Fibroblast of skin of abdomen (primary cell): ENCODE data around the gene MCM8.

Experiments used
- DNase-seq: peaks from one replicate; pipeline ENCODE4 v3.0.0-alpha.2; 2013

MCM8 gene

DNA sequence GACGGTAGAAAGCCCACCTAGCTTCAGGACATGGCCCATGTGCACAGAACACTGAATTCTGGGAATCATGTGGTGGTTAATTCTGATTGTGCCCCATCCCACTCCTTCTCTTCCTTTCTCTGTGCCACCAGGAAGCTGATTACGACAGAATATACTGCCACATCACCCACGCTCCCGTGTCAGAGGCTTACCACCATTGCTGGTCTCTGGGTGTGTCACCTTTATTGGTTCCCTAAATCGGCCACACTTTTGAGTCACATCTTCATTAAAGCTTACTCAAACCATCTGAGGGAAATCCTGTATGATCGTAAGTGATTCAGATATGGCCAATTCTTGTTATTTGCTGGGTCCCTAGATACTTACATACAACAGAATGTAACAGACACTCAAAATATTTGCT lies 3.2 kb upstream of the MCM8 start:
- no peak for DNase-seq

GRCh38 chr20:5949943-5950270 lies 545 bp upstream of the MCM8 start:
- DNase-seq = no peak

DNA sequence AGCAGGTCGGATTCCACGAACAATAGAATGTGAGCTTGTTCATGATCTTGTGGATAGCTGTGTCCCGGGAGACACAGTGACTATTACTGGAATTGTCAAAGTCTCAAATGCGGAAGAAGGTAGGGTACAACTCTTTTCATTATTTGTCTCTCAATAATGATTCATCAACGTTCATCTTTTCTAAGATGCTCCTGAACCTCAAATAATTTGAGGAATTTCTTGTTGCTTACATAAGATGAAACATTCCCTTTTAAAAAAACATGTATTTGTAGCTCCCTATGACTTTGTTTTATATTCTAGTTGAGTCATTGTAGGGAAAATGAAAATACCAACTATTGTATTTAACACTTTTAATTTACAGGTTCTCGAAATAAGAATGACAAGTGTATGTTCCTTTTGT lies 17.0 kb downstream of the MCM8 start:
- no peak for DNase-seq

DNA sequence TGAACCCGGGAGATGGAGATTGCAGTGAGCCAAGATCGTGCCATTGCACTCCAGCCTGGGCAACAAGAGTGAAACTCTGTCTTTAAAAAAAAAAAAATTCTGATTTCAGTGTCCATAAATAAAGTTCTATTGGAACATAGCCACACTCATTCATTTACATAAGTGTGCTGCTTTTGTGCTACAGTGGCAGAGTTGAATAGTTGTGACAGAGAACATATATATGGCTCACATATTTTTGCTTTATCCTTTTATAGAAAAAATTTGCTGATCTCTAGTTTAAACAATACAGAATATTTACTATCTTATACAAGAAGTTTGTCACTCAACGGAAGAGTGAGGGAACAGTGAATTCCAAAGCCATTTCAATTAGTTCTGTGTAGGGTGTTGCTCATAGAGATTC lies 18.0 kb downstream of the MCM8 start:
- DNase-seq = no peak

DNA sequence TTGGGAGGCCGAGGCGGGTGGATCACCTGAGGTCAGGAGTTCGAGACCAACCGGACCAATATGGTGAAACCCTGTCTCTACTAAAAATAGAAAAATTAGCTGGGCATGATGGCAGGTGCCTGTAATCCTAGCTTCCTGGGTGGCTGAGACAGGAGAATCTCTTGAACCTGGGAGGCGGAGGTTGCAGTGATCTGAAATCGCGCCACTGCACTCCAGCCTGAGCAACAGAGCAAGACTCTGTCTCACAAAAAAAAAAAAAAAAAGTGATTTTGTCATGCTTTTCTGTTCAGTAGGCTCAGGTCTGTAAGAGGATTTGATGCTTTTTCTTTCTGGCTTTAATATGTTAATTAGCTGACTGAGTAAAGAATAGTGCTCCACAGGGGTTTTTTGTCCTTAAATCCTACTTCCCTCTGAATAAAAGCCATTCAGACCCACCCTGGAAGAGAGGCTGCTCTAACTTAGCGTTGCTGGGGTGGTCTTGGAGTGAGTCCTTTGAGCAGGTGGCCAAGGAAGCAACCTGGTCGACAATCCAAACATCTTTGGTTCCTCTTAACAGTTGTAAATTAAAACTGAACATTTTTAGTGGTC lies 19.0 kb downstream of the MCM8 start:
- no peak for DNase-seq

- no peak for DNase-seq
Measured at GRCh38 chr20:5969940-5970339, 19.5 kb downstream of the MCM8 start.

DNA sequence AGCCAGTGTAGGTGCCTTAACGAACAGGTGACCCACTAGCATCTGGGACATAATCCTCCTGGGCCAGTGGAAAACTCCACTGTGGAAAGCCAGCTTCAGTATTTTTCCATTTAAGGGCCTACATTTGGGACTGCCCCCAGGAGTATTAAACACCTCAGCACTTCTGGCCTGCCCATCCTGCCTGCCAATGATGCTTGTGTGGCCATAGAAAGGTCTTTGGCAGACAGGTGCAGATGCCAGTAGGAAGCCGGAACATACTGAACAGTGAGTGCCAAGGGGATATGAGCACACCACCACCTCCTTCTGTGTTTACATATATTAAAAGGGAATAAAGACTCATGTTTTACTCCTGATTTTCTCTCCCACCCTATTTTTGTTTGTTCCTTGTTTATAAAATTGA lies 19.9 kb downstream of the MCM8 start:
- DNase-seq = no peak

GRCh38 chr20:5971203-5971602 lies 20.8 kb downstream of the MCM8 start:
- DNase-seq = no peak

GRCh38 chr20:5973172-5973571 lies 22.7 kb downstream of the MCM8 start:
- peak; percentile 21 for DNase-seq

GRCh38 chr20:5973971-5974370 lies 23.5 kb downstream of the MCM8 start:
- DNase-seq = no peak

DNA sequence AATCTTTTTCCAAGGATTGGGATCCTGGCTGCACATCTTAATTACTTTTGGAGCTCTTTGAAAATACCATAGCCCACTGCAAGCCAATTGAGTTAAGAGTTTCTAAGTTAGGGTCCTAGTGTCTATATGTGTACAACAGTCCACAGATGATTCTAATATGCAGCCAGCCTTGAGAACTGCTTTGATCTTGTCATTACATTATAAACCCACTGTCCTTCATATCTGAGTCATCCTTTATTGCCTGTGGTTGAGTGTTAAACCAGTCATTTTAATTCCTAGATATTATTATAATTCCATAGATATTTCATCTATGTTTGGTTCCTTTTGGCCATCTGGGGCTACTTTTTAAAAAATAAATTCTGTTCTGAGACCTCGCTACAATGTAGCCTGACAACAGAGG lies 24.1 kb downstream of the MCM8 start:
- peak; percentile 15 for DNase-seq

- DNase-seq = no peak
Measured at GRCh38 chr20:5975778-5976177, 25.3 kb downstream of the MCM8 start.

DNA sequence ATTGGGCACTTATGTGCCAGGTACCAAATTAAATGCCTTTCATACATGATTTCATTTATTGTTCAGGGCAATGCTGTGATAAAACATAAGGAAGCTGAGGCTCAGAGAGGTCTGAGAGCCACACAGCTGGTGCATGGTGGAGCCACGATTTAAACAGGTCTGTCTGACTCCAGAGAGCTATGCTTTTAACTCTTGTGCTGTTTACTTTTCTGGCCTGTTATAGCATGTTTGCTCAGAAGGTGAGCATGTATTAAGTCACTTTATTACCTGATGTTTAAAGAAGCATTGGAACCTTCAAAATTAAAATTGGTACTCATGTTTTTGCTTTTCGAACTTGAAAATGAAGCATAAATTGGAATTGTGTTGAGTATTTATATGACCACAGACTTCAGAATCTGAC lies 26.8 kb downstream of the MCM8 start:
- DNase-seq = no peak

DNA sequence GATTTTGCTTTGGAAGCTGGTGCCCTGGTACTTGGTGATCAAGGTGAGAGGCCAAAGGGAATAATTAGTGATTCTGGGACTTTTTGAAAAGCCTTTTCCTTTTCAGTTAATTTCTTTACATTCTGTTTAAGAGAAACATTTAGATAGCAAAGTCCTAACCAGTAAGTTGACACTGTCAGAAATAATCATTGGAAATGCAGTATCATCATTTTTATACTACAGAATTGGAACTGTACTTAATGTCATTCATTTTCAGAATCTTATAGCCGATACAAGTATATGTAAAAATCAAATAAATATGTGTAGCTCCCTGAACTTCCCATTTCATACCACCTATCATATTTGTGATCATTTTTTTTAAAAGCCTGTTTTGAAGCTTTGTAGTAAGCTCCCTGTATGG lies 27.5 kb downstream of the MCM8 start:
- DNase-seq = no peak

DNA sequence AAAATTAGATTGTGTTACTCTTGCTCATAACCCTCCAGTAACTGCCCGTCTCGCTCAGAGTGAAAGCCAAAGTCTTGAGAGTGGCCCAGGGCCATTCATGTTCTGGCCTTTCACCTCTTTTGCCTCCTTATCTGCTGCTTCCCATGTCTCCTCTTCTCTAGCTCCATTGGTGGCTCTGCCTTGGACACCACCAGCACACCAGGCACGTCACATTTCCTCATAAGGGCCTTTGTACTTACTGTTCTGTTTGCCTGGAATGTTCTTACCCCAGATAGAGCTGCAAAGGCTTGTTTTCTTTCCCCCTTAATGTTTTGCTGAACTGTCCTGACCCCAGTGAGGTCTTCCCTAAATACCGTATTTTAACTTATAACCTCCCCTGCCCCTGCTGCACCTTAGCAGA lies 29.3 kb downstream of the MCM8 start:
- no peak for DNase-seq

DNA sequence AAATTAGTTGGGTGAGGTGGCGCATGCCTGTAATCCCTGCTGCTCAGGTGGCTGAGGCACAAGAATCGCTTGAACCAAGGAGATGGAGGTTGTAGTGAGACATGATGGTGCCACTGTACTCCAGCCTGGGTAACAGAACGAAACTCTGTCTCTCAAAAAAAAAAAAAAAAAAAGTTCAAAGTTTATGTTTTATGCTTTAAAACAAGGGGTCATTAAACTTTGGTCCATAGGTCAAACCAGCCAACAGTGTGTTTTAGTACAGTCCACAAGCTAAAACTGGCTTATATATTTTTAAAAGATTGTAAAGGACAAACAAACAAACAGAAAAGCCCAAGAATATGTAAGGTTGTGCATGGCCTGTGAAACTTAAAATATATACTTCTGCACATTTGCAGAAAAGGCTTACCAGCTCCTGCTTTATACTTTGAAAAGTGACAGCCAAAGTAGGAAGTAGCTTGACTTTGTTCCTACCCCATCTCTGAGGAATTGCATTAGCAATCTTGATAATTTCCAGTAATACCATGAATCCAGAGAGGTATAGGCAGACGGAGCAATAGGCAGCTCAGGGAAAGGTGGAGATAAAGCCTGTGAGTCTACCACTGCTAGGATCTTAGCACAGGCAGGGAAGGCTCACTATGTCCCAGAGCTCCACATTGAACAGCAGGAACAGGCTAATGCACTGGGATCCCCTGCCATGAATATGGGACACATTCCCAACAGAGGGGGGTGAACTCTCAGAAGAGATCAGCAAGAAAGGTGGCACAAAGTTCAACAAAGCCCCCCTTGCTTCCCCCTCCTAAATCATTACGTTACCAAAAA lies 30.5 kb downstream of the MCM8 start:
- DNase-seq = no peak

GRCh38 chr20:5987383-5987782 lies 36.9 kb downstream of the MCM8 start:
- DNase-seq = no peak

DNA sequence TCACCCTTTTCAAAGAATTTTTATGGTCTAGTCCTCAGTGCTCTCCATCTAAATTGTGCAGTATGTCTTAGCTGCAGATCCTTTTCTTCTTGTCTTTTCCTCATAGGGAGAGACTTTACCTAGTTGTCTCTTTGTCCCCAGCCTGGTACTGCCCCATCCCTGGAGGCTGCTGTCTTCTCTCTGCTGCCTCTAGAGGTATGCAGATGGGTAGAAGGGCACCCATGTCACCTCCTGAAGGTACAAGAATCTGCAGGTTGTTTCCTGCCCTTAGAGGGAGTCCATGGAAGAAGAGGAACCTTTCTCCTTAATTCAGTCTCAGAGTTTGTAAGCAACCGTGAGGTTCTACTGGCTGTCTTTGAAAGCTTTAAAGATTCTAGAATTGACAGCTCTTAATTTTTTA lies 39.1 kb downstream of the MCM8 start:
- DNase-seq = no peak

DNA sequence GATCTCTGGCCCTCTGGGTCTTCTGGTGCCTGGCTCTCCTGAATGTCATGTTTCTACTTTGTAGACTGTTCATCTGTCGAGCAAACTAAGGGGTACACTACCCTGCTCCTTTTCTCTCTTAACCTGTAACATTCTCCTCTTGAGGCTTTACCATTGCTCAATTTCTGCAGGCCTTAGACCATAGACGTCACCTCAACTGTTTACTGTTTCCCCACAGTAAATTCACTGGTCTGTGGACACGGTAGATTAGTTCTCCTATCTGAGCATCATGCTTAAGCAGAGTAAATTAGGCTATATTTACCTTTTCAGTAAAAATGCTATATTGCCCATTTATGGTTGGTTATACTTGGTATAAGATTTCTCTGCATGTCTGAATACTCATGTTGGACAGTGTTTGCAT lies 40.5 kb downstream of the MCM8 start:
- no peak for DNase-seq

DNA sequence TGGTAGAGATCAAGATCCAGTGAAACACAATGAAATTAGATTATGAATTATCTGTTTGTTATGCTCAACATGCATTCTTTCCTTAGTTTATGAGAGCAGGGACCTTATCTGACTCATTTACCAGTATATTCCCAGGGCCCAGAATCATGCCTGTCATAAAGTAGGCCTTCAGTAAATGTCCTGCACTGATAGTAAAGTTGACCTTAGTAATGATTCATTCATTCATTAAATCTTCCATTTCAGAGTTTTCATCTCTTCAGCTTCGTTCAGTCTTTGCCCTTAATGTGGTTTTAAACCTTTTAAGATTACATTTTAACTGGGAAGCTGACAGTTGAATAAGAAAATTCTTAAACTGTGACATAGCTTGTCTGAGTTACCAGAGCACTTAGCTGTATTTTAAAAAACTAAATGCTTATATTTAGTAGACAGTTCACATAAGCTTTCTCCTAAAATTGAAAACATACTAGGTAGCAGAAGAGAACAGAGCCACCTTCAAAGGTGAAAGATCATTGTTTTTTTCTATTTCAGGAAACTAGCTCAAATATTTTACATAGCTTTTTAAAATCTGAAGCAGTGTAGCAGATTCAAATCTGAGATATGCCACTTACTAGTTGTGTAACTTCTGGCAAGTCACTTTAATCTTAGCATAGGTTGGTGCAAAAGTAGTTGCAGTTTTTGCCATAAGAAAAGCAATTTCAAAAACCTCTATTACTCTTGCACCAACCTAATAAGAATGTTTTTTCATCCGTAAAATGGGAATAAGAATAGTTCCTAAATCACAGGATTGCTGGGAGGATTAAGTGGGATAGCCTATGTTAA lies 41.4 kb downstream of the MCM8 start:
- DNase-seq = no peak

DNA sequence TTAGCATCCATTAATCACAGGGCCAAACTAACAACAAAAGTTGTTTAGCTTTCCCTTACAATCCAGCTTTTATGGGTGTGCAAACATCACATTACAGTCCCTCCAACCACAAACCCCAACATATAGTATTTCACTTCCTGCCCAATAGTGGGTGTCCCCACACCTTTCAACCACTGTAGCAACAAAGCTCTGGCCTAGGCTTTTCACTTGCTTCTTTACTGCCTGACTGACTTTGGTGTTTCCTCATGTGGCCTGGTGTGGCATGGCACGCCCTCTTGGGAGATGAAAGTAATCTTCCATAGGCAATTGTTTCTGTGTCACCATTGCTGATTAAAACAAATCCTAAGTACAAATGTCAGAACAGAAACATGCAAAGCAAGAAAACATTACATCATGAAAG lies 46.3 kb downstream of the MCM8 start:
- no peak for DNase-seq

- no peak for DNase-seq
Measured at GRCh38 chr20:5999783-6000182, 49.3 kb downstream of the MCM8 start.

DNA sequence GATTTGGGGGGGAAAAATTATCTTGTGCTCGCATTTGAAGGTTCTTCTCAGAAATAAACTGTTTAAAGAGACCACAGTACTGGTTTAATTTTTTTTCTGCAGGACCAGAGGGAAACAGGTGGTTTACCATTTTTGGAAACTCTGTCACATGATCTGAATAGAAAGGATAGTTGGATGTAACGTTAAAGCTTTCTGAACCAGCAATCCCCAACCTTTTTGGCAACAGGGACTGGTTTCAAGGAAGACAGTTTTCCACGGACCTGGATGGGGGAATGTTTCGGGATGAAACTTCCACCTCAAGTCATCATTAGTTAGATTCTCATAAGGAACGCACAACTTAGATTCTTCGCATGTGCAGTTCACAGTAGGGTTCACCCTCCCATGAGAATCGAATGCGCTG lies 50.4 kb downstream of the MCM8 start:
- no peak for DNase-seq

GRCh38 chr20:6006603-6006949 lies 56.1 kb downstream of the MCM8 start:
- DNase-seq = no peak
